Measurements from ENCODE around the gene FPGS. TPM values are rescaled to one million over a fixed set of nuclear protein-coding genes. Genes with fewer than 3 reads are reported as not detected.

FPGS gene
- total and polyA plus RNA-seq, 2 donors (not counting 1 experiment from before 2014, with no cell fraction given) = 103 to 136 TPM

GRCh38 chr9:127779136-127779981, 23.3 kb upstream of the FPGS start:
- H3K4me2 ChIP-seq (replicated peaks; ENCODE audit: low read depth, low read length, poor library complexity, severe bottlenecking) = peak overlapping the region; percentile 93
- H3K27ac Mint-ChIP-seq = peak overlapping the region; percentile 97
- H3K27ac ChIP-seq (ENCODE audit: low read length in 2 of 2) = peak overlapping the region; percentile 89 to 97
- peak overlapping the region; percentile 68 for H2AFZ ChIP-seq (ENCODE audit: insufficient read depth, low read depth, low read length, poor library complexity, severe bottlenecking)
- no peaks in the 10 kb centered on the region for H3K27me3 Mint-ChIP-seq
- H3K79me2 ChIP-seq (ENCODE audit: control insufficient read depth, insufficient read depth, low read length) = peaks cover 80% of the 10 kb centered on the region
- POLR2A ChIA-PET = interaction anchor here (0.6 to 3.0 kb wide), 7 partner anchors 9 to 156 kb away, joined by 3 to 18 read pairs (median 5); partner anchors contain the start of gene TOR2A
- 11% methylated on average over 13 of the region's 17 CpGs for WGBS (ENCODE audit: insufficient coverage)
- peaks cover 0 to 7% of the 10 kb centered on the region in 2 experiments for H3K36me3 ChIP-seq (replicated peaks in 1 of 2; ENCODE audit: control extremely low read depth in 1 of 2, control insufficient read depth in 1 of 2, extremely low read depth in 1 of 2, insufficient read depth in 2 of 2, low read length in 1 of 2)
- intact Hi-C loops (cut with micrococcal nuclease) = loop anchor here (1.0 to 10.0 kb wide), 4 partner anchors 8 to 345 kb away; partner anchors contain the start of genes PTGES2 and STXBP1
- DNase-seq (peak; percentile 80), ATAC-seq (ENCODE audit: low read depth) (peak; percentile 50)
- H3K9me3 Mint-ChIP-seq (ENCODE audit: insufficient read depth) = no peaks in the 10 kb centered on the region
- peaks cover 31% of the 10 kb centered on the region for H4K20me1 ChIP-seq (ENCODE audit: control insufficient read depth, insufficient read depth, low read length, poor library complexity, severe bottlenecking)
- peaks cover 66% of the 10 kb centered on the region for H3K4me1 Mint-ChIP-seq
- H3K4me1 ChIP-seq (ENCODE audit: control insufficient read depth in 2 of 2, insufficient read depth in 2 of 2, low read length in 2 of 2) = peaks cover 43 to 82% of the 10 kb centered on the region in 2 donors
- TF ChIP-seq CTCF (IDR thresholded peaks at IDR 0.05) = no peak
- no peak for TF ChIP-seq EZH2 (IDR thresholded peaks at IDR 0.05; ENCODE audit: borderline replicate concordance, insufficient read depth, low read depth, low read length, poor library complexity, severe bottlenecking)
- peak overlapping the region; percentile 100 for H3K4me3 Mint-ChIP-seq
- CTCF ChIA-PET = interaction anchor here (0.8 to 3.4 kb wide), 9 partner anchors 8 to 142 kb away, joined by 3 to 24 read pairs (median 4); partner anchors contain the start of genes ST6GALNAC4 and TOR2A
- H3K4me3 ChIP-seq (ENCODE audit: control extremely low read depth in 1 of 5, extremely low read depth in 1 of 5, insufficient read depth in 1 of 5, low read depth in 2 of 5, low read length in 4 of 5) = peak overlapping the region; percentile 24 to 91 (median 69)
- H3K9me3 ChIP-seq (ENCODE audit: control extremely low read depth in 1 of 3, control insufficient read depth in 2 of 3, insufficient read depth in 1 of 3, low read length in 2 of 3) = no peaks in the 10 kb centered on the region
- peak overlapping the region; percentile 76 for H3K9ac ChIP-seq (ENCODE audit: low read length)
- H3K27me3 ChIP-seq (replicated peaks in 1 of 4; ENCODE audit: control extremely low read depth in 1 of 4, control insufficient read depth in 3 of 4, insufficient read depth in 4 of 4, low read length in 3 of 4) = no peaks in the 10 kb centered on the region

Measured in B cell (primary cell).